Stomach (tissue), 4 donors: Measurements from ENCODE around the gene DNAJC3.

Experiments
- CTCF ChIP-seq, 7 experiments: fragments of 450-650 bp in 4 of 7; fragments of 200-600 bp in 3 of 7; sonication (generic) in 3 of 7; IDR thresholded peaks; one replicate each; pipeline ENCODE4 v1.5.1; 2016 to 2019; ENCODE audit warnings: antibody characterized with exemption in 7 of 7, control low read depth in 2 of 7, mild to moderate bottlenecking in 1 of 7
- EP300 ChIP-seq: sonication (generic); formaldehyde crosslinking; IDR thresholded peaks from one replicate; pipeline ENCODE4 v1.6.1; 2017; ENCODE audit warnings: antibody characterized with exemption
- POLR2A ChIP-seq, 4 donors: fragments of 450-650 bp; IDR thresholded peaks; one replicate each; pipeline ENCODE4 v1.6.1; 2016; ENCODE audit warnings: antibody characterized with exemption in 4 of 4, control low read depth in 2 of 4, mild to moderate bottlenecking in 1 of 4, moderate library complexity in 1 of 4
- POLR2AphosphoS5 ChIP-seq, 3 donors: sonication (generic); formaldehyde crosslinking; IDR thresholded peaks; one replicate each; pipeline ENCODE4 v1.6.1; 2016; ENCODE audit warnings: antibody characterized with exemption in 3 of 3

- TF ChIP-seq POLR2A (IDR thresholded peaks at IDR 0.05) (no peak), CTCF (IDR thresholded peaks at IDR 0.05) (no peak), POLR2AphosphoS5 (IDR thresholded peaks at IDR 0.05) (no peak), EP300 (no peak)
These were observed 123.5 kb downstream of the DNAJC3 start for GRCh38 chr13:95800436-95800835.
